ENCODE measurements around the gene GCFC2.
"Not testable (repeated sequence)": the region's sequence is repeated elsewhere in the genome, so short reads cannot be mapped to it uniquely, and the experiment has no call there.

The GCFC2 gene

DNA sequence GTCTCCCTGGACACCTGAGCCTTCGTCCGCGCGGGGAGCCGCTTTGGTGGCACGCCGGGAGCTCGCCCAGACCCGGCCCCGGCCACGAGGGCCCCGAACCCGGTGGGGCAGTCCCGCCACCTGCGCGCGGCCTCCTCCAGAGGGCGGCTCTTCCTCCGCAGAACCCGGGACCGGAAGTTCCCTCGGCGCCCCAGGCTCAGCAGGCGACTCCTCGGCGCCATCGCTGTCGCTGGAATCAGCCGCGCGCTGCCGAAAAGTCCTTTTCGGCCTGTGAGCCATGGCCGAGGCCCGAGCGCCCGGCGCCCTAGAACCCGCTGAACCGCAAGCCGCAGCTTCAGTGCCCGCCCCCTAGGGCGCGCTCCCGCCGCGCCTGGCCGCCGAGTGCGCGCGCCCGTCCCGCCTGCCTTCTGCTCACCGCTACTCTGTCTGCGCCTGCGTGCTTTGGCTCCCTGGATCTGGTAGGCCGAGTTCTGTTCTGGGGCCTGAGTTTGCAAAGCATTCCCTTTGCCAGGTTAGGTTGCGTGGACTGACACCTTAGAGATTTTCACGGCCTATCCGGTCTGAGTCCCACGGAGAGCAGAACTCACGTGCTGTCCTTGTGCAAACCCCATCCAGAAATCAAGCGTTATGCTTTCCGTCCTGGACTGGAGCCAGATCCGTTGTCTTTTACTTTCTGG lies at the start of gene GCFC2:
Gene GCFC2 (minus strand): TSS at position 339 of the 677 bp plus-strand sequence. CDS start 60 bp downstream, at position 279.
- peak; percentile 89 for DNase-seq

- no peak for DNase-seq
Observed at GRCh38 chr2:75752828-75753227, 42.1 kb upstream of the GCFC2 start.

DNA sequence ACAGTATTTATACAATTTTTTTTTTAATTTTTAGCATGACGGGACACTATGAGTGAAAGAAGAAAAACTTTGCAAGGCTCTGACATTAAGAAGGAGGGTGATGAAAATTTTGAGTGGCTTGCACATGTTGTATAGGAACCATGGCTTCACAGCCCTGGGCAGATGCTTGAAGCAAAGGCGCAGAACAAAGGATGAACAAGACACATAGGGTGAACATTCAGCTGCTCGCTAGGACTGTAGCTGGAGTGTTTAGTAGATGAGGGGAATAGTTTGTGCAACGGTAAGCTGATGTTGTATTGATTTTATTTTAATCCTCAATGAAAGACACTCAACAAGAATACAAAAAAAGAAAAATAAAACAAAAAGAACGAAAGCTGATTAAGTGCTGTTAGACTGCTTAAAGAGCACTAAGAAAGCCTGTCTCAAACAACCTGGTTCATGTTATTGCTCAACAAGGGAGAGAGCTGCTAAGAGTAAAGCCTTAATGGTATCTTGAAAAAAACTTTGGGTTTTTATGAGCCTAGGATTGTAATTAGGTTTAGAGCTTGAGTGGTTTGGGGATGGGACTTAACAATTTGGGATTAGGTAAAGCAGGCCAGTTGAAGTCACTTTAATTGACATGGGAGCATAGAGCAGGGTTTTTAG lies 41.2 kb upstream of the GCFC2 start:
- no peak for DNase-seq

- DNase-seq, result peak; percentile 11
Observed at GRCh38 chr2:75751360-75751759, 40.6 kb upstream of the GCFC2 start.

GRCh38 chr2:75737961-75738360 lies 27.2 kb upstream of the GCFC2 start:
- DNase-seq, result no peak

DNA sequence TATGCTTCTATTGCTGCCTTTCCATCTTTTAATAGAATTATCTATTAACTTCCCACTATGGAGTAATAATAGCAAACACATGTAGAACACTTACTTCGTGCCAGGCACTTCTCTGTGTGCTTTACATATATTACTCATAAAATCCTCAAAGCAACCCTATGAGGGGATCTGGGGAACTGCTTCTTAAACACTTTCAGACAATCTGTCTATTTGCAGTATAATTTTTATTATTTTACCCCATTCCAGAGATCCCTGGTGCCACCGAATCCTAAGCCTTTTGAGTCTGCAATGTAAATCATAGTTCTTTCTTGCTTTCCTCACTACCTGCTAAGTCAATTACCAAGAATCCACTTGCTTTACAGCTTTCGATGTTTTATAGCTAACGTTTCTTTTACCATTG lies 25.6 kb upstream of the GCFC2 start:
- DNase-seq, result no peak

DNA sequence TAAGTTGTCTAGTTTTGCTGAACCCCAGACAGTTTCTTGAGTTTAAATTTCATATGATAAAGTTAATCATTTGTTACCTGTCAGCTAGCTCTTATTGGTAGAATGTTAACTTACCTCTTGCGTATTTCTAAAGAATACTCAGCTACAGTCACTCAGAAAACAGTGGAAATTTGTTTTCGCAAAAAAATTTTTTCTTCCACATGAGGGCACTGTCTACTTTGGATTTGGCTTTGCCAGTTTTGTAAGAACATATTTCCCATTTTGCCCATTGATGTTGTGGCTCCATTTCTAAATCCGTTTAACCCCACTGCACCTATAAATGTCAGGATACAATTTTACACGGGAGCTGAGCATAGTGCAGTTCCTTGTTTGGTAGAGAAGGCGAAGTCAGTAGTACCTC lies 19.1 kb upstream of the GCFC2 start:
- no peak for DNase-seq

DNA sequence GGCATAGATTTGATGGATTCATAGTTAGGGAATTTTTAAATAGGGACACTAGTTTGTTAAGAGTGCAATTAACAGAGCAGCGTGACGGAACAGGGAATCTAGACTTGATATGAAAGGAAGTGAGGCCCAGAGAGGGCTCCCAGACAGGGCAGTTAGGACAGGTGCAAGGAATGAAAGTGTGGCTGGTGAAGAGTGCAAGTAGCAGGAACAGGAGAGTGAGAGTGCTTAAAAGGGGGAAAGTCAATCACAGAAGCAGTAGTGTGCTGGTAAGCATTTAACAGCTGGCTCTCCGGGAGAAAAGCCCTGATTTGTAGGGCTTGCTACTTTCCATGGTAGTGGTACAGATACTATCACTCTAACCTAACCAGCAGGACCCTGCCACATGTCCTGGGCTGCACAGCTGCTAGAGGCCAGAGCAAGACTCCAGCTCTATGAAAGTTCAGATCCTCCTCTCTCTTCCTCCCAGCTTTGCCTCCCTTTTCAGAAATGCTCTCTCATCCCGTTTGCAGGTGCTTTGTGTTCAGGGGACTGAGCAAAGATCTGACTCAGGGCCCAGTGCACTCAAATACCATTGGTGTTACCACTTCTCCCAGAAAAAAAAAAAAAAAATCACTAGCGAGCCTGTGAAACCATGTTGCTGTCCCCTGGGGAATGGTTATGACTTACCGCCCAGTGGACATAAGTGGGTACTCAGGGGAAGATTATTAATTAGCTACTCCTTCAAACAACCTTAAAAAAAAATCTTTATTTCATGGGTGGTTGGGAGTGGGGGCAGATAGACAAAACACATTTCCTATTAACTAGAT lies 18.1 kb upstream of the GCFC2 start:
- DNase-seq, result no peak

GRCh38 chr2:75722687-75723086 lies 12.0 kb upstream of the GCFC2 start:
- no peak for DNase-seq

DNA sequence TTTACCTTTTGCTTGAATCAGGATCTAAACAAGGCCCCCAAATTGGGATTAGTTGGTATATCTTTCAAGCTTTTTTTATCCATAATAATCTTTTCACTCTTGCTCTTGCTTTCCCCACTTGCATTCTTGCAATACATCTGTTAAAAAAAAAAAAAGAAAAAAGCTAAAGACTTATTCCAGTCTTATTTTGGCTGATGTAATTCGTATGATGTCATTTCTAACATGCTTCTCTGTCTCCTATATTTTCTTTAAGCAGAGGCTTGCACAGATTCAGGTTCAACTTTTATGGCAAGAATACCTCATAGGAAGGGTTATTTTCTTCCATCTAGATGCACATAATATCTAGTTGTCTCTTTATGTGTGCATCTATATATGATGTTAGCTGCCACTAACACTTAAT lies 9.8 kb upstream of the GCFC2 start:
- no peak for DNase-seq

- no peak for DNase-seq
Observed at GRCh38 chr2:75719616-75720015, 8.9 kb upstream of the GCFC2 start.

- no peak for DNase-seq
Observed at GRCh38 chr2:75716406-75716805, 5.7 kb upstream of the GCFC2 start.

GRCh38 chr2:75711590-75711989 lies 875 bp upstream of the GCFC2 start:
- not testable (repeated sequence) for DNase-seq

DNA sequence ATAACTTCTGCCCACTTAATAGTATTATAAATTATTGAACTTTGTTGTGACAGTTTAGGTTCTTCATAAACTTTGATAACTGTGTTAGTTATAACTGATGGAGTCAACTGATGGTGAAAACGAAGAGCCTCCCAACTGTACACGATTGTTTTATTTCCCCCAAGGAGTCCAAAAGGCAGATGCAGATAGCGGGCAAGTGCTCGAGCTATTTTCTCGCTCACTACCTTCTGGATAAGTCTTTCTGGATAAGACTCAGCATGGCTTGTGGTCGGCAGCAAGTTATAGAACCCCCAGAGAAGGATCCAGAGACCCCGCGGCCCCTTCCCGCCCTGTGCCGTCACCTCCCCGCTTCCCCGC lies 517 bp downstream of the GCFC2 start:
- no peak for DNase-seq

DNA sequence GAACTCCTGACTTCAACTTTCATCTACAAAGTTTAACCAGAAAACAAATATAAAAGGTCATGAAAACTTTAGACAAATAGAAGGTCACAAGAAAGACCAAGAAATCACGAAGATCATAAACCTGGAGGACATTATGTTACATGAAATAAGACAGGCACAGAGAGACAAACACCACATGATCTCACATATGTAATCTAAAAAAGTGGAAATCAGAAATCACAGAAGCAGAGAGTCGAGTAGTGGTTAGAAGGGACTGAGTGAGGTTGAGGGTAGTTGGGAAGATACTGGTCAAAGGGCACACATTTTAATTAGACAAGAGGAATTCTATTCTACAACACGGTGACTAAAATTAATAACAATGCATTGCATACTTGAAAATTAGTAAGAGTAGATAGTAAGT lies 1.4 kb downstream of the GCFC2 start:
- no peak for DNase-seq

- no peak for DNase-seq
Observed at GRCh38 chr2:75707901-75708300, 2.8 kb downstream of the GCFC2 start.

GRCh38 chr2:75705921-75706320 lies 4.8 kb downstream of the GCFC2 start:
- DNase-seq, result no peak

GRCh38 chr2:75703589-75704287 lies 7.0 kb downstream of the GCFC2 start:
- no peak for DNase-seq

- no peak for DNase-seq
Observed at GRCh38 chr2:75702593-75702992, 8.1 kb downstream of the GCFC2 start.

- no peak for DNase-seq
Observed at GRCh38 chr2:75698918-75699317, 11.8 kb downstream of the GCFC2 start.

- DNase-seq, result no peak
Observed at GRCh38 chr2:75688196-75688595, 22.5 kb downstream of the GCFC2 start.

DNA sequence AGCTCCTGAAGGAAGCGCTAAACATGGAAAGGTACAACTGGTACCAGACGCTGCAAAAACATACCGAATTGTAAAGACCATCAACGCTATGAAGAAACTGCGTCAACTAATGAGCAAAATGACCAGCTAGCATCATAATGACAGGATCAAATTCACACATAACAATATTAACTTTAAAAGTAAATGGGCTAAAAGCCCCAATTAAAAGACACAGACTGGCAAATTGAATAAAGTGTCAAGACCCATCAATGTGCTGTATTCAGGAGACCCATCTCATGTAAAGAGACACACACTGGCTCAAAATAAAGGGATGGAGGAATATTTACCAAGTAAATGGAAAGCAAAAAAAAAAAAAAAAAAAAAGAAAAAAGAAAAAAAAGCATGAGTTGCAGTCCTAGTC lies 27.3 kb downstream of the GCFC2 start:
- not testable (repeated sequence) for DNase-seq

DNA sequence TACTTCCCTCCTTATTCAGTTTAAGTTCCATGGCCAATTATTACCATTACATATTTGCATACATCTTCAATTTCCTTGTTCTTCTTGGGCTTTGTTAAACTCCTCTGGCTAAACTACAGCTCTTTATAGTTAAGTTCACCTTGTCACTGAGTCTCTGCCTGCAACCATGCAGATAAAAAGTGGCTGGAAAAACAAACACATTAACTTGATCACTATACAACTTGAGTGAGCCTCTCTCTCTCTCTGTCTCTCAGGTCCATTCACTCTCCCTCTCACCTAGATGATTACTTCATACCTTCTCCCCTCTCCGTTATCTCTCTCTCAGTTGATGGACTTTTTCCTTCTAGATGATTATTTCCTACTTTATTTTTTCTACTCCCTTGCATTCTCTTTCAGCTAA lies 30.3 kb downstream of the GCFC2 start:
- no peak for DNase-seq

Data from activated CD4-positive, alpha-beta T cell treated with anti-CD3 and anti-CD28 coated beads, Interleukin-10, Interleukin-2, amounts not matched to agents 100 ng/mL and 50 ng/mL, durations not matched to agents 16 hours and 8 hours (primary cell).